Stimulated activated naive CD8-positive, alpha-beta T cell treated with anti-CD3 and anti-CD28 coated beads, Interleukin-15, amount 100 ng/mL, for 72 hours (primary cell): ENCODE data around the gene PPDPF.

Source experiments
- ATAC-seq: fragments of 150-1000 bp; cut with Tn5 transposase; 2 replicates; pipeline ENCODE4 v1.10.0; 2021; ENCODE audit warnings: mild to moderate bottlenecking, moderate library complexity
- DNase-seq, 2 donors: peaks; one replicate each; pipeline ENCODE4 v3.0.0; 2021 to 2022
- H3K27ac Mint-ChIP-seq, 2 donors: one replicate each; pipeline ENCODE4 v1.8.0; 2022; ENCODE audit warnings: mild to moderate bottlenecking in 2 of 2, mixed read lengths in 2 of 2, moderate library complexity in 2 of 2
- H3K27me3 Mint-ChIP-seq: one replicate; pipeline ENCODE4 v1.8.0; 2022; ENCODE audit warnings: mixed read lengths
- H3K4me1 Mint-ChIP-seq: one replicate; pipeline ENCODE4 v1.8.0; 2022; ENCODE audit warnings: mild to moderate bottlenecking, mixed read lengths
- H3K4me3 Mint-ChIP-seq, 2 donors: one replicate each; pipeline ENCODE4 v1.8.0; 2022; ENCODE audit warnings: mild to moderate bottlenecking in 2 of 2, mixed read lengths in 2 of 2, moderate library complexity in 1 of 2
- H3K9me3 Mint-ChIP-seq, 2 donors: one replicate each; pipeline ENCODE4 v1.8.0; 2022; ENCODE audit warnings: mixed read lengths in 2 of 2

Gene PPDPF

DNA sequence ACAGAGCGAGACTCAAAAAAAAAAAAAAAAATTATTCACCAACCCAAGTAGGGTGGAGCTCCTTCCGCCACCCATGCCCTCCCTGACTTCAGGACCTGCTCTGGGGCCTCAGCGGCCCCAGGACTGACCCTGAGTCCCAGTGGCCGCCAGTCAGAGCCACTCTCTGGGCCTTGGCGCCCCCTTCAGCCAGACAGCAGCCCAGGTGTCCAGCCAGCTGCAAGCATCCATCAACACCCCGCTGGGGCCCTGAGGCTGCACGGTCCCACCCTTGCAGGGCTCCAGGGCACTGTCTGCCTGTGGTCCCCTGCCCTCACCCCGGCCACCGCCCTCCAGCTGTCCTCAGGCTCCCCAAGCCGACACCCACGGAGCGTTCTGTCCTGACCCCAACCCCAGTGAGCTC lies 36.7 kb upstream of the PPDPF start:
- peak; percentile 27 for ATAC-seq
- H3K27ac Mint-ChIP-seq: no peak overlapping the region
- H3K4me1 Mint-ChIP-seq: peaks cover 8% of the 10 kb centered on the region
- peaks cover 91% of the 10 kb centered on the region for H3K27me3 Mint-ChIP-seq
- DNase-seq: no peak
- H3K9me3 Mint-ChIP-seq: no peaks in the 10 kb centered on the region
- H3K4me3 Mint-ChIP-seq: no peak overlapping the region

DNA sequence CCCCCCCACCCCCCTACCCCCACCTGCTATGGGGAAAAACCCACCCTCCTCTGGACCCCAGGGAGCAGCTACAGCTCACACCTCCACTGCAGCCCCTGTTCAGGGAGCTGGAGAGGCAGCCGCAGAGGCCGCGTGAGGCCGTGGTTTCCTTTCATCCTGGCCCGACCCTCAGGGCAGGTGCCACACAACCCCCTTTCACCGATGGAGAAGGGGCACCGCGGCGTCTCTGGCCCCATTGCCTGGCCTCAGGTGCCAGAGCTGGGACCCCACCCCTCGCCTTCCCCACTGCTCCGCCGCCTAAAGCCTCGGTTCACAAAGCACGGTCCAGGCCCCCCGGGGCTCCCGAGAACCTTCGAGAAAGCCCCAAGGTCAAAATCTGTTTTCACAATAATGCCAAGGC lies 36.3 kb upstream of the PPDPF start:
- Mint-ChIP-seq H3K27ac (peak overlapping the region in 1 of 2 donors; percentile 25), H3K4me1 (peaks cover 8% of the 10 kb centered on the region), H3K4me3 (no peak overlapping the region), H3K27me3 (peaks cover 91% of the 10 kb centered on the region), H3K9me3 (no peaks in the 10 kb centered on the region)
- DNase-seq: no peak
- ATAC-seq: no peak

DNA sequence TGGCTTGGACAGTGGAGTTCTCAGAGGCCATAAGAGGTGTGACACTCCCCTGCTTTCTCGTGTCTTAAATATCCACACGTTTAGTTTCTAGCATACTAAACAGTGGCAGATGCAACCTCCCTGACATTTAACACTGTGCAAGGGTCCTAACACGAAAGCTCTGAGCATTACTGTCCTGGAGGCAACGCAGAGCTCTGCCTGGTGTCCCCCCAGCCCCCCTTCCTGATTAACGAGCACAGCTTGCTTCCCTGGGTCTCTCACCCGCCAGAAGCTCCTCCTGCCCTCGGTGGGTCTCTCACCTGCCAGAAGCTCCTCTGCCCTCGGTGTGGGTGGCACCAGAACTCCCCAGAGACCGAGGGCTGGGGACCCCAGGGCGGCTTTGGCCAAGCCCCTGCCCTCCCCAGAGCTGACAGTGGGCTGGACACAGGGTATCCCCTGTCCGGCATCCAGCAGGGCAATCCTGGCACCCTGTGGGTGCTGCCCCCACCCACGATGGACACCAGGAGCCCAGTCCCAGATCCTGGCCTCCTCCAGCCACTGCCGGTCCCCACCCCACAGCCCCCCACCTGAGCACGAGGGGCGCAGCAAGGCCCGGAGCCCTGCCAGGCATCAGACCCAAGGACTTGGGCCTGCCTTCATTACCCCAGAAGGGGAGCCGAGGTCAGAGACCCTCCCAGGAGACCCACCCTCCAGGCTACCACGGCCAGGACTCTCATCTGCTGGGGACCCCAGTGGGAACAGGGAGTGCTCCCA lies 35.7 kb upstream of the PPDPF start:
- peak overlapping the region in 1 of 2 donors; percentile 25 for H3K27ac Mint-ChIP-seq
- no peak overlapping the region for H3K4me3 Mint-ChIP-seq
- H3K27me3 Mint-ChIP-seq: peaks cover 91% of the 10 kb centered on the region
- no peaks in the 10 kb centered on the region for H3K9me3 Mint-ChIP-seq
- peaks cover 8% of the 10 kb centered on the region for H3K4me1 Mint-ChIP-seq
- DNase-seq (no peak), ATAC-seq (no peak)

DNA sequence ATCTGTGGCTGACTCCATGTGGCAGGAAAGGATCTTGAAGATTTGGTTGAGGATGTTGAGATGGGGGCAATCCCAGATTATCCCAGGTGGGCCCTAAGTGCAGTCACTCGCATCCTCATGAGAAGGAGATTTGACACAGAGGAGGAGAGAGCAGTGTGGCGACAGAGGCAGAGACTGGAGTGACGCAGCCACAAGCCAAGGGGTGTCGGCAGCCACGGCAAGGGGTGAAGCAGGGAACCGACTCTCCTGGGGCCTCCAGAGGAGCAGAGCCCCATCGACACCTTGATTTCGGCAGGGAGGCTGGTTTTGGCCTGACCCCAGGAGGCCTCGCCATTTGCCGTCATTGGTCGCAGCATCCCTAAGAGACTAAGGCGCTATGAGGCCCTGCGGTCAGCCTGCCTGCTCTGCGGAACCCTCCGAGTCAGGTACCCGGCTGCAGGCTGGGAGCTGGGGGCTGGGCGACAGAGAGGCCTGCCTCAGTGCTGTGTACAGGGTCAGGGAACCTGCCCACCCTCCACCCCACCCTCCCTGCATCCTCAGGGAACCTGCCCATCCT lies 34.2 kb upstream of the PPDPF start:
- no peak for ATAC-seq
- H3K27me3 Mint-ChIP-seq: peaks cover 91% of the 10 kb centered on the region

DNA sequence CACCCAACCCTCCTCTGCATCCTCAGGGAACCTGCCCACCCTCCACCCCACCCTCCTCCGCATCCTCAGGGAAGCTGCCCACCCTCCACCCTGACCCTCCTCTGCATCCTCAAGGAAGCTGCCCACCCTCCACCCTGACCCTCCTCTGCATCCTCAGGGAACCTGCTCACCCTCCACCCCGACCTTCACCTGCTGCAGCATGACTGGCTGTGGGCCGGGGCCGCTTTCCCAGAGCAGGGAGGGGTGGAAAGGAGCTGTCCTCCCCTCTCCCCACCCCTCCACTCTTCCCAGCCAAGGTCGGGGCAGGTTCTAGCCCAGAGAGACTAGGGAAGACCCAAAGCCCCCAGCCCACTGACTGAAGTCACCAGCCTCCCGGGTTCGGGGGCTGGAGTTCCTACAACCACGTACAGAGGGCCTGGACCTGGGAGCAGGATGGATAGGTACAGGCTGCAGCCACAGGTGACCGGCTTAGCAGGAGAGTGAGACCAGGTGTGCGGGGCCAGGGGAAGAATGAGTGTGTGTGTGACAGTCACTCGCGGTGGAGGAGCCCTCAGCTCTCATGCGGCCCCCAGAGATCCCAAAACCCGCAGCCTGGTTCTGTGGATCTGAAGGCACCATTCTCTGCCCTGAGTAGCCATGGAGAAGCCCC lies 33.3 kb upstream of the PPDPF start:
- Mint-ChIP-seq H3K4me3 (no peak overlapping the region), H3K9me3 (peaks cover 6 to 9% of the 10 kb centered on the region in 2 donors), H3K4me1 (peaks cover 8% of the 10 kb centered on the region), H3K27ac (peak overlapping the region in 1 of 2 donors; percentile 61), H3K27me3 (peaks cover 86% of the 10 kb centered on the region)
- DNase-seq: no peak
- ATAC-seq: no peak

More for the DNA sequence above, 34.2 kb upstream of the PPDPF start:
- Mint-ChIP-seq H3K4me1 (peaks cover 8% of the 10 kb centered on the region), H3K9me3 (peaks cover 0 to under 1% of the 10 kb centered on the region in 2 donors), H3K27ac (no peak overlapping the region), H3K4me3 (no peak overlapping the region)
- DNase-seq: no peak

DNA sequence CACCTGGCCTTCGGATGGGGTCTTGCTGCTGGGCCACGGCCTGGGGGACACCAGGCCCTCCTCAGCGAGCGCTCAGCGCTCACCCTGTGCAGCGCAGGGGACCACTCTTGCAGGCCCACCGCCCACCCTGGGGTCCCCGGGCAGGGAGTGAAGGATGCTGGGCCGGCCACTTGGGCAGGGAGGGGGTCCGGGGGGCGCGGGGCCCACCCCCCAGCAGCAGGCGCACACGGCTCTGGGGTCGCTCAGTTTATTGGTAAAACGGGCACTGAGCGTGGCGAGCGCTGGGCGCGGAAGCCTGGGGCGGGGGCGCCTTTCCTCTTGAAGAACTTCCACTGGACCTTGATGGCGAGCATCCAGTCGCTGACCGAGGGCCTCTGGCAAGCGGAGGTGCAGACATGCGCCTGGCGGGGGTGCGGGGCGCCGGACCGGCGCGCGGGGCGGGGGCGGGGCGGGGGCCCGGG lies 32.8 kb upstream of the PPDPF start:
- peaks cover 80% of the 10 kb centered on the region for H3K27me3 Mint-ChIP-seq
- ATAC-seq: no peak
- DNase-seq: no peak
- no peak overlapping the region for H3K4me3 Mint-ChIP-seq
- peaks cover 11 to 13% of the 10 kb centered on the region in 2 donors for H3K9me3 Mint-ChIP-seq
- no peak overlapping the region for H3K27ac Mint-ChIP-seq
- peaks cover 4% of the 10 kb centered on the region for H3K4me1 Mint-ChIP-seq

DNA sequence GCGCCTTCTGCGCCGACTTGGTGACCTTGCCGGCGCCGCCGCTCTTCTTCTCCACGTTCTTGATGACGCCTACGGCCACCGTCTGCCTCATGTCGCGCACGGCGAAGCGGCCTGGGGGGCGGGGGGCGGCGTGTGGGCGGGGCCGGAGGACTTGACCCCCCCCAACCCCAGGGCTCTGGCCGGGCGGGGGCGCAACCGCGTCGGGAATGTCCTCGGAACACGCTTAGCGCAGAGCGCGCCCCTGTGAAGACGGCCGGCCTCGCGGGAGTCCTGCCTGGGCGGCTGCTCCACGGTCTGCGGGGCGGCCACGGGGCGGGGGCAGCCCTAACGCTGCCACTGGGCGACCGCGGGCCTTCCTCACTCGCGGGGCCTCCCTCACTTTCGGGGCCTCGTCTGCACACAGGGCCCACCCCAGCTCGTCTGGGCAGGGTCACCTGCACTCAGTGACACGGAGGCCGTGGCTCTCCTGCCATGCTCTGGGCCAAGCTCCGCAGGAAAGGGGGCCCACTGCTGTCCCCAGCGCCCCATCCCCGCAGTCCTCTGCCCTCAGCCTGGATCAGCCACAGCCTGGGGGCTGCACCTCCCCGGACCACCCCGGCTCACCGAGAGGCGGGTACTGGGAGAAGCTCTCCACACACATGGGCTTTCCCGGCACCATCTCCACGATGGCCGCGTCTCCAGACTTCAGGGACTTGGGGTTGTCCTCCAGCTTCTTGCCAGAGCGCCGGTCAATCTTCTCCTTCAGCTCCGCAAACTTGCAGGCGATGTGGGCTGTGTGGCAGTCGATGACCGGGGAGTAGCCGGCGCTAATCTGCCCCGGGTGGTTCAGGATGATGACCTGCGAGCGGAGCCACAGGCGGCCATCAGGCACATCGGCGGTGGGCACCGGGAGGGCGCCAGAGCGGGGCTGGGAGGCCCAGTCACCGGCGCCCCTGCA lies 32.0 kb upstream of the PPDPF start:
- no peak for DNase-seq
- ATAC-seq: no peak
- Mint-ChIP-seq H3K27ac (no peak overlapping the region), H3K4me1 (no peaks in the 10 kb centered on the region), H3K27me3 (peaks cover 72% of the 10 kb centered on the region), H3K4me3 (no peak overlapping the region), H3K9me3 (peaks cover 11 to 13% of the 10 kb centered on the region in 2 donors)

DNA sequence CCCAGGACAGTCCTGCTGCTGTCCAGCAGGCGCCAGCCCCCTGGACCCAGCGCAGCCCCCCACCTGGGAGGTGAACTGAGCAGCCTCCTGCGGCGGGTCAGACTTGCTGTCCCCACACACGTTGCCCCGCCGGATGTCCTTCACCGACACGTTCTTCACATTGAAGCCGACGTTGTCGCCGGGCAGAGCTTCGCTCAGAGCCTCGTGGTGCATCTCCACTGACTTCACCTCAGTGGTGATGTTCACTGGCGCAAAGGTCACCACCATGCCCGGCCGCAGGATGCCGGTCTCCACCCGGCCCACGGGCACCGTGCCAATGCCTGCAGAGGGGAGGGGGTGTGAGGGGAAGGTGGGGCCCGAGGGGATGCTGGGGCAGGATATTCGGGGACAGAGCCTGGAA lies 30.1 kb upstream of the PPDPF start:
- Mint-ChIP-seq H3K27ac (no peak overlapping the region), H3K4me1 (no peaks in the 10 kb centered on the region), H3K9me3 (peaks cover 11 to 13% of the 10 kb centered on the region in 2 donors), H3K4me3 (no peak overlapping the region), H3K27me3 (peaks cover 58% of the 10 kb centered on the region)
- DNase-seq: no peak
- no peak for ATAC-seq

DNA sequence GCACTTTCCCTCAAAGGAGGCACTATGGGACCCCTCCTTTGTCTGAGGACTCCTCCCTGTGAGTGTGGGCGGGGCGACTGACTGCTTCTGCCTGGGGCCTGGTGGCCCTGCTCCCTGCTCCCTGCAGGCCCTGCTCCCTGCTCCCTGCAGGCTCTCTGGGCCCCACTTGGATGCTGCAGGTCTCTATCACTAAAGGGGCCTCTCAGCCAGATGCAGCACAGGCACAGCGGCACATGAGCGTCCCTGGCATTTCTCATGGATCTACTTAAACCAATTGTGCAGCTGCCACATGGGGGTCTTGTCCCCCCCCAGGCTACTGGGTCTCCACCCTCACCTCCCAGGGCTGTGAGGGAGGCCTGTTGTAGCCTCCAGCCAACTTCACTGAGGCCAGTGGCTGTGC lies 29.5 kb upstream of the PPDPF start:
- H3K4me1 Mint-ChIP-seq: peaks cover 2% of the 10 kb centered on the region
- H3K27me3 Mint-ChIP-seq: peaks cover 58% of the 10 kb centered on the region
- H3K9me3 Mint-ChIP-seq: peaks cover 11 to 13% of the 10 kb centered on the region in 2 donors
- no peak for ATAC-seq
- DNase-seq: no peak
- no peak overlapping the region for H3K27ac Mint-ChIP-seq
- no peak overlapping the region for H3K4me3 Mint-ChIP-seq

DNA sequence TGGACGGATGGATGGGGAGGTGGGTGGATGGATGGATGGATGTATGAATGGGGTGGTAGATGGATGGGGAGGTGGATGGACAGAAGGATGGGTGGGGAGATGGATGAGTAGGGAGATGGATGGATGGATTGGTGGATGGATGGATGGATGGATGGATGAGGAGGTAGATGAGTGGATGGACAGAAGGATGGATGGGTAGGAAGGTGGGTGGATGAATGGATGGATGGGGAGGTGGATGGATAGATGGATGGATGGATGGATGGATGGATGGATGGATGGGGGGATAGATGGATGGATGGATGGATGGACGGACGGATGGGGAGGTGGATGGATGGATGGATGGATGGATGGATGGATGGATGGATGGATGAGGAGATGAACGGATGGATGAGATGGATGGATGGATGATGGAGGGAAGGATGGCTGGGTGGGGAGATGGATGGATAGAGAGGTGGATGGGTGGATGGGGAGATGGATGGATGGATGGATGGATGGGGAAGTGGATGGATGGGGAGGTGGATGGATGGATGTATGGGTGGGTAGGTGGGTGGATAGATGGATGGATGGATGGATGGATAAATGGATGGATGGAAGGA lies 28.8 kb upstream of the PPDPF start:
- Mint-ChIP-seq H3K9me3 (peaks cover 11 to 13% of the 10 kb centered on the region in 2 donors), H3K27me3 (peaks cover 61% of the 10 kb centered on the region), H3K27ac (no peak overlapping the region), H3K4me1 (peaks cover 8% of the 10 kb centered on the region), H3K4me3 (no peak overlapping the region)
- ATAC-seq (no peak), DNase-seq (no peak)

DNA sequence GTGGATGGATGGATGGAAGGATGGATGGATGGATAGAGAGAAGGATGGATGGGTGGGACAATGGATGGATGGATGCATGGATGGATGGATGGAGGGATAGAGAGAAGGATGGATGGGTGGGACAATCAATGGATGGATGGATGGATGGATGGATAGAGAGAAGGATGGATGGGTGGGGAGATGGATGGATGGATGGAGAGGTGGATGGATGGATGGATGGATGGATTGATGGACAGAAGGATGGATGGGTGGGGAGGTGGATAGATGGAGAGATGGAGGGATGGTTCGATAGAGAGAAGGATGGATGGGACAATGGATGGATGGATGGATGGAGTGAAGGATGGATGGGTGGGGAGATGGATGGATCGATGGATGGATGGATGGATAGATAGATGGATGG lies 28.0 kb upstream of the PPDPF start:
- Mint-ChIP-seq H3K4me1 (peaks cover 16% of the 10 kb centered on the region), H3K27me3 (peaks cover 62% of the 10 kb centered on the region), H3K4me3 (no peak overlapping the region), H3K9me3 (peaks cover 11 to 13% of the 10 kb centered on the region in 2 donors), H3K27ac (no peak overlapping the region)
- ATAC-seq (no peak), DNase-seq (no peak)

DNA sequence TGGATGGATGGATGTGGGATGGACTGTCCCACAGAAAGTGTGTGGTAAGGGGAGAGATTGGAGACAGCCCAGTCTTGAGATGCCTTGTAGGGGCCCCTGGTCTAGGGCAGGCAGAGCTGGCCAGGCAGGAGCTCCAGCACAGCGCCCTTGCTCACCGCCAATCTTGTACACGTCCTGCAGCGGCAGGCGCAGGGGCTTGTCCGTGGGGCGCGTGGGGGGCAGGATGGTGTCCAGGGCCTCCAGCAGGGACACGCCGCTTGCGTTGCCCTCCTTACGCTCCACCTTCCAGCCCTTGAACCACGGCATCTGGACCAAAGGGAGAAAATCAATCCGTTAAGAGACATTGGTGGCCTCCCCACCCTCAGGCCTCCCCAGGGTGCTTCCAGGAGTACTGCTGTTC lies 27.6 kb upstream of the PPDPF start:
- Mint-ChIP-seq H3K9me3 (peaks cover 11 to 13% of the 10 kb centered on the region in 2 donors), H3K4me3 (no peak overlapping the region), H3K27me3 (peaks cover 63% of the 10 kb centered on the region), H3K27ac (no peak overlapping the region), H3K4me1 (peaks cover 21% of the 10 kb centered on the region)
- no peak for DNase-seq
- ATAC-seq: no peak

DNA sequence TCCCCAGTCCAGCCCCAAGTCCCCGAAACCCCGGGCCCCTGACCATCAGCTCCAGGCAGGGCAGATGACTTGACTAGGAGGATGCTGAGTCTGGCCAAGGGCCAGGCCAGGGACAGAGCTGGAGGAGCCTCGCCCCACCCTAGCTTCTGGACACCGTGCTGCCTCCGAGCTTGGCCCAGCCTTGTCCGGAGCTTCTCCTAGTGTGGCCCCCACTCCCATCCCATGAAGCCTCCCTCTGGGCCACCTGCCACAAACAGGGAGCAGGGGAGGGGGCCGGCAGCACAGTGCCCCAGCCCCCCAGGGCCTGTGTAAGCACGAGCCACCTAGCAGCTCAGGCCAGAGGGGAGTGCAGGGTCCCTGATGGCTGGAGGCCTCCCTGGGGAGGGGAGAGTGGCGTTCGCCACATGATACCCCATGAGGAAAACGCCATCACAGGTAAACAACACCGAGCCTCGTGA lies 27.0 kb upstream of the PPDPF start:
- H3K27ac Mint-ChIP-seq: no peak overlapping the region
- no peak for ATAC-seq
- peaks cover 67% of the 10 kb centered on the region for H3K27me3 Mint-ChIP-seq
- peaks cover 24% of the 10 kb centered on the region for H3K4me1 Mint-ChIP-seq
- no peak overlapping the region for H3K4me3 Mint-ChIP-seq
- peaks cover 11 to 13% of the 10 kb centered on the region in 2 donors for H3K9me3 Mint-ChIP-seq
- DNase-seq: no peak

DNA sequence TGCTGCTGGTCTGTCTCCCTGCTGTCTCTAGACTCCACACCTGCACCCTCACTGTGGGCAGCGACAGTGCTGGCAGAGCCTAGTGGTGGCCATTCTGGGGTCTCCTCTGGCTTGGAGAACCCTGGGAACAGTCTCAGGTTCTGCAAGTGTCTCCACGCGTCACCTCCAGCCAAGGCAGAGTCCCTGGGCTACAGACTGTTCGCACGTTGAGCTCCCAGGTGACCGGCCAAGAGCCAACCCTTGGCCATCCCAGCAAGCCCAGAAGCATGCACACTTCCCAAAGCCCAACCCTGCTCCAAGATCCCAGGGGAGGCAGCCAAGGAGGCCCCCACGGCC lies 26.5 kb upstream of the PPDPF start:
- peaks cover 62% of the 10 kb centered on the region for H3K27me3 Mint-ChIP-seq
- no peak for DNase-seq
- no peak for ATAC-seq
- peaks cover 11 to 13% of the 10 kb centered on the region in 2 donors for H3K9me3 Mint-ChIP-seq
- H3K4me1 Mint-ChIP-seq: peaks cover 24% of the 10 kb centered on the region
- no peak overlapping the region for H3K27ac Mint-ChIP-seq
- no peak overlapping the region for H3K4me3 Mint-ChIP-seq
